VCaP (cell line): ENCODE data around the gene GLIS1.

Source experiments
- H3K27ac ChIP-seq: fragments of 450-650 bp; 2 replicates; pipeline ENCODE4 v1.5.1; 2017
- CTCF ChIP-seq: fragments of 450-650 bp; conservative IDR thresholded peaks from 2 replicates; pipeline ENCODE4 v1.5.1; 2017; ENCODE audit warnings: mild to moderate bottlenecking, moderate library complexity

Gene GLIS1

GRCh38 chr1:53508991-53509666, 229.8 kb downstream of the GLIS1 start:
- H3K27ac ChIP-seq, result no peak overlapping the region

GRCh38 chr1:53508056-53508990, 230.6 kb downstream of the GLIS1 start:
- no peak overlapping the region for H3K27ac ChIP-seq
- TF ChIP-seq CTCF, result no peak

More at GRCh38 chr1:53508991-53509666, 229.8 kb downstream of the GLIS1 start:
- no peak for TF ChIP-seq CTCF

- TF ChIP-seq CTCF, result no peak
- no peak overlapping the region for H3K27ac ChIP-seq
Observed at GRCh38 chr1:53507116-53507820, 231.7 kb downstream of the GLIS1 start.

GRCh38 chr1:53506355-53507050, 232.5 kb downstream of the GLIS1 start:
- no peak overlapping the region; the same call in 1 of the 2 replicates for H3K27ac ChIP-seq
- TF ChIP-seq CTCF, result no peak

GRCh38 chr1:53505891-53506290, 233.1 kb downstream of the GLIS1 start:
- peak overlapping the region; percentile 8; the same call in 1 of the 2 replicates for H3K27ac ChIP-seq
- no peak for TF ChIP-seq CTCF

- H3K27ac ChIP-seq, result peak overlapping the region; percentile 8; the same call in 1 of the 2 replicates
- no peak for TF ChIP-seq CTCF
Observed at GRCh38 chr1:53505401-53505800, 233.6 kb downstream of the GLIS1 start.
